Liver (tissue), 9 donors: Measurements from ENCODE around the gene CDRT4. TPM values are rescaled to one million over a fixed set of nuclear protein-coding genes. Genes with fewer than 3 reads are reported as not detected.

ENCODE experiments used
- DNase-seq: peaks from one replicate; pipeline ENCODE4 v3.0.0-alpha.2; 2017; ENCODE audit warnings: low spot score
- H3K27ac ChIP-seq, 2 donors: one replicate each; pipeline ENCODE4 v1.7.0; 2013; ENCODE audit warnings: inconsistent platforms in 2 of 2, low read length in 2 of 2, control low read depth in 1 of 2, low read depth in 1 of 2, mild to moderate bottlenecking in 1 of 2
- H3K27me3 ChIP-seq, 4 donors: one replicate each; pipeline versions ENCODE4 v1.6.1 to v1.7.0; 2013; ENCODE audit warnings: low read length in 3 of 4, inconsistent platforms in 1 of 4, mild to moderate bottlenecking in 1 of 4, moderate library complexity in 1 of 4; ENCODE audit not compliant: control insufficient read depth in 4 of 4, insufficient read depth in 4 of 4
- H3K36me3 ChIP-seq, 4 donors: one replicate each; pipeline versions ENCODE4 v1.6.1 to v1.7.0; 2013; ENCODE audit warnings: low read length in 3 of 4, mild to moderate bottlenecking in 3 of 4, low read depth in 1 of 4, moderate library complexity in 1 of 4; ENCODE audit not compliant: control insufficient read depth in 4 of 4, insufficient read depth in 3 of 4
- H3K4me1 ChIP-seq, 4 donors: one replicate each; pipeline versions ENCODE4 v1.6.1 to v1.7.0; 2013; ENCODE audit warnings: low read length in 3 of 4, mild to moderate bottlenecking in 3 of 4, moderate library complexity in 1 of 4; ENCODE audit not compliant: control insufficient read depth in 4 of 4, insufficient read depth in 4 of 4
- H3K4me3 ChIP-seq, 3 donors: one replicate each; pipeline versions ENCODE4 v1.6.1 to v1.7.0; 2013; ENCODE audit warnings: low read length in 3 of 3, control low read depth in 1 of 3, low read depth in 1 of 3, mild to moderate bottlenecking in 1 of 3
- H3K9ac ChIP-seq, 2 donors: one replicate each; pipeline ENCODE4 v1.7.0; 2013; ENCODE audit warnings: low read length in 2 of 2, mild to moderate bottlenecking in 2 of 2, moderate library complexity in 2 of 2, control low read depth in 1 of 2, low read depth in 1 of 2
- H3K9me3 ChIP-seq, 4 donors: one replicate each; pipeline versions ENCODE4 v1.6.1 to v1.7.0; 2013; ENCODE audit warnings: low read length in 3 of 4; ENCODE audit not compliant: control insufficient read depth in 4 of 4
- ATF3 ChIP-seq: IDR thresholded peaks from 2 replicates; pipeline ENCODE4 v1.6.1; 2016; ENCODE audit warnings: antibody characterized with exemption
- CTCF ChIP-seq: fragments of 150-350 bp; IDR thresholded peaks from 2 replicates; pipeline ENCODE4 v1.5.1; 2017; ENCODE audit warnings: improper control_type of control experiment, low read depth, low read length; ENCODE audit not compliant: missing input control
- EGR1 ChIP-seq, 2 donors: IDR thresholded peaks; 2 replicates each; pipeline ENCODE4 v1.6.1; 2016 to 2018; ENCODE audit warnings: antibody characterized with exemption in 2 of 2, low read depth in 2 of 2
- FOXA1 ChIP-seq: IDR thresholded peaks from 2 replicates; pipeline ENCODE4 v1.6.1; 2016; ENCODE audit warnings: antibody characterized with exemption
- FOXA2 ChIP-seq: IDR thresholded peaks from 2 replicates; pipeline ENCODE4 v1.6.1; 2016; ENCODE audit warnings: antibody characterized with exemption
- GABPA ChIP-seq, 2 donors: IDR thresholded peaks in 1 of 2; conservative IDR thresholded peaks in 1 of 2; 2 replicates each; pipeline ENCODE4 v1.6.1; 2016; ENCODE audit warnings: antibody characterized with exemption in 2 of 2, mild to moderate bottlenecking in 1 of 2, moderate library complexity in 1 of 2
- HNF4A ChIP-seq, 2 donors: conservative IDR thresholded peaks; 2 replicates each; pipeline ENCODE4 v1.6.1; 2016; ENCODE audit warnings: antibody characterized with exemption in 2 of 2, mild to moderate bottlenecking in 2 of 2
- HNF4G ChIP-seq: IDR thresholded peaks from 2 replicates; pipeline ENCODE4 v1.6.1; 2016; ENCODE audit warnings: antibody characterized with exemption
- JUND ChIP-seq, 2 donors: IDR thresholded peaks; 2 replicates each; pipeline ENCODE4 v1.6.1; 2016; ENCODE audit warnings: antibody characterized with exemption in 2 of 2
- MAX ChIP-seq: IDR thresholded peaks from 2 replicates; pipeline ENCODE4 v1.6.1; 2016; ENCODE audit warnings: antibody characterized with exemption
- NR2F2 ChIP-seq: IDR thresholded peaks from 2 replicates; pipeline ENCODE4 v1.6.1; 2016; ENCODE audit warnings: antibody characterized with exemption
- RAD21 ChIP-seq, 2 donors: IDR thresholded peaks; 2 replicates each; pipeline ENCODE4 v1.6.1; 2016; ENCODE audit warnings: antibody characterized with exemption in 2 of 2, mild to moderate bottlenecking in 2 of 2
- REST ChIP-seq: IDR thresholded peaks from 2 replicates; pipeline ENCODE4 v1.6.1; 2016; ENCODE audit warnings: antibody characterized with exemption, mild to moderate bottlenecking
- RXRA ChIP-seq, 2 donors: IDR thresholded peaks; 2 replicates each; pipeline ENCODE4 v1.6.1; 2017 to 2018; ENCODE audit warnings: antibody characterized with exemption in 2 of 2, mild to moderate bottlenecking in 1 of 2
- SP1 ChIP-seq: IDR thresholded peaks from 2 replicates; pipeline ENCODE4 v1.6.1; 2018; ENCODE audit warnings: antibody characterized with exemption, mild to moderate bottlenecking
- TAF1 ChIP-seq: conservative IDR thresholded peaks from 2 replicates; pipeline ENCODE4 v1.6.1; 2016; ENCODE audit warnings: antibody characterized with exemption, mild to moderate bottlenecking
- YY1 ChIP-seq: IDR thresholded peaks from 2 replicates; pipeline ENCODE4 v1.6.1; 2016; ENCODE audit warnings: antibody characterized with exemption, mild to moderate bottlenecking
- ZBTB33 ChIP-seq: IDR thresholded peaks from 2 replicates; pipeline ENCODE4 v1.6.1; 2016; ENCODE audit warnings: antibody characterized with exemption
- WGBS: extraction: QIAGEN DNeasy Blood & Tissue Kit; methylation state at CpG from one replicate; pipeline ENCODE4 v1.1.7; 2013; 5-methylcytosine and 5-hydroxymethylcytosine counted together
- polyA plus RNA-seq, 2 donors: library from polyadenylated mRNA; stranded (reverse) in 1 of 2; unstranded in 1 of 2; fragments of 200-250 nt in 1 of 2; fragments of >200 nt in 1 of 2; fragmentation: Nextera tagmentation in 1 of 2; extraction: Ambion mirVana in 1 of 2; gene quantifications; one replicate each; pipeline versions ENCODE4 v1.2.1 to v1.2.3, GENCODE V29; 2013 to 2015
- total RNA-seq, 2 donors: library from RNA; depleted of rRNA; stranded (reverse); fragments of >200 nt; gene quantifications; one replicate each; pipeline ENCODE4 v1.2.3, GENCODE V29; 2014
- donor health status: healthy.
- donor health status: healthy.
- donor health status: healthy.
- donor health status: healthy.
- donor health status: healthy.

The CDRT4 gene
- total and polyA plus RNA-seq, 4 donors: 0.43 to 3.3 (median 1.8) TPM; not detected in 1

GRCh38 chr17:15516150-15516549 is 48.7 kb upstream of the CDRT4 start:
- DNase-seq: no peak
- no peak for TF ChIP-seq HNF4G
- no peak for TF ChIP-seq RAD21 (IDR thresholded peaks at IDR 0.05)
- TF ChIP-seq FOXA2: no peak
- TF ChIP-seq TAF1: no peak
- no peak for TF ChIP-seq CTCF
- TF ChIP-seq GABPA (IDR thresholded peaks at IDR 0.05 in 1 of 2, conservative IDR thresholded peaks at IDR 0.05 in 1 of 2): no peak
- no peak for TF ChIP-seq YY1
- no peak for TF ChIP-seq SP1
- TF ChIP-seq RXRA (IDR thresholded peaks at IDR 0.05): no peak
- TF ChIP-seq REST: no peak
- no peak for TF ChIP-seq EGR1 (IDR thresholded peaks at IDR 0.05; ENCODE audit: low read depth in 2 of 2)
- no peak for TF ChIP-seq ATF3
- TF ChIP-seq ZBTB33: no peak
- TF ChIP-seq NR2F2: no peak
- no peak for TF ChIP-seq JUND (IDR thresholded peaks at IDR 0.05)
- TF ChIP-seq HNF4A (conservative IDR thresholded peaks at IDR 0.05): no peak
- no peak for TF ChIP-seq FOXA1
- TF ChIP-seq MAX: no peak
- WGBS: 96% methylated on average over 8 of the region's 8 CpGs
- H3K27me3 ChIP-seq: no peaks in the 10 kb centered on the region
- H3K4me1 ChIP-seq: no peaks in the 10 kb centered on the region
- H3K27ac ChIP-seq: no peak overlapping the region
- H3K9me3 ChIP-seq: no peaks in the 10 kb centered on the region
- no peak overlapping the region for H3K4me3 ChIP-seq
- H3K36me3 ChIP-seq: peaks cover 0 to 6% (median 2%) of the 10 kb centered on the region in 4 donors
- H3K9ac ChIP-seq: no peak overlapping the region
